H9 (cell line): Measurements from ENCODE around the gene DNAAF1. TPM values are rescaled to one million over a fixed set of nuclear protein-coding genes. Genes with fewer than 3 reads are reported as not detected.

Source experiments
- DNase-seq: peaks from one replicate; pipeline ENCODE4 v3.0.0-alpha.2; 2017
- H2AFZ ChIP-seq: one replicate; pipeline ENCODE4 v1.6.1; 2013; ENCODE audit warnings: mild to moderate bottlenecking, low read length, control low read depth, moderate library complexity
- H2AK5ac ChIP-seq: 2 replicates; pipeline ENCODE4 v1.6.1; 2013; ENCODE audit warnings: low read length, control low read depth, mixed read lengths; ENCODE audit not compliant: insufficient read length
- H2BK120ac ChIP-seq: one replicate; pipeline ENCODE4 v1.6.1; 2013; ENCODE audit warnings: low read depth, mild to moderate bottlenecking, low read length, control low read depth, inconsistent platforms; ENCODE audit not compliant: poor library complexity, severe bottlenecking
- H2BK12ac ChIP-seq: 2 replicates; pipeline ENCODE4 v1.6.1; 2013; ENCODE audit warnings: low read length, control low read depth, mixed read lengths, low read depth; ENCODE audit not compliant: insufficient read length
- H2BK15ac ChIP-seq: 2 replicates; pipeline ENCODE4 v1.6.1; 2013; ENCODE audit warnings: low read depth, low read length, control low read depth
- H2BK20ac ChIP-seq: one replicate; pipeline ENCODE4 v1.6.1; 2013; ENCODE audit warnings: low read depth, mild to moderate bottlenecking, low read length, control low read depth, inconsistent platforms; ENCODE audit not compliant: poor library complexity, severe bottlenecking
- H2BK5ac ChIP-seq: 2 replicates; pipeline ENCODE4 v1.6.1; 2013; ENCODE audit warnings: low read length, control low read depth, mixed read lengths; ENCODE audit not compliant: insufficient read length
- H3K14ac ChIP-seq: 2 replicates; pipeline ENCODE4 v1.6.1; 2013; ENCODE audit warnings: low read length, control low read depth; ENCODE audit not compliant: insufficient read depth
- H3K18ac ChIP-seq: 2 replicates; pipeline ENCODE4 v1.6.1; 2013; ENCODE audit warnings: low read depth, mild to moderate bottlenecking, mixed read lengths, low read length, control low read depth; ENCODE audit not compliant: insufficient read length
- H3K23ac ChIP-seq: 2 replicates; pipeline ENCODE4 v1.6.1; 2013; ENCODE audit warnings: low read length, control low read depth, mixed read lengths, low read depth; ENCODE audit not compliant: insufficient read length
- H3K23me2 ChIP-seq: 2 replicates; pipeline ENCODE4 v1.6.1; 2013; ENCODE audit warnings: low read depth, mild to moderate bottlenecking, mixed read lengths, low read length, control low read depth; ENCODE audit not compliant: insufficient read length, poor library complexity, severe bottlenecking
- H3K27ac ChIP-seq: 2 replicates; pipeline ENCODE4 v1.5.1; 2013; ENCODE audit warnings: low read length, control low read depth, mixed read lengths, low read depth; ENCODE audit not compliant: insufficient read length
- H3K27me3 ChIP-seq: 2 replicates; pipeline ENCODE4 v1.6.1; 2013; ENCODE audit warnings: low read length, control low read depth, inconsistent platforms; ENCODE audit not compliant: insufficient read depth
- H3K4ac ChIP-seq: 2 replicates; pipeline ENCODE4 v1.6.1; 2013; ENCODE audit warnings: low read depth, mild to moderate bottlenecking, control low read depth, inconsistent platforms, low read length, moderate library complexity
- H3K4me1 ChIP-seq: 2 replicates; pipeline ENCODE4 v1.6.1; 2013; ENCODE audit warnings: low read length, control low read depth, inconsistent platforms; ENCODE audit not compliant: insufficient read depth
- H3K4me2 ChIP-seq: 2 replicates; pipeline ENCODE4 v1.6.1; 2013; ENCODE audit warnings: low read length, control low read depth, mixed read lengths; ENCODE audit not compliant: insufficient read length, insufficient read depth
- H3K56ac ChIP-seq: 2 replicates; pipeline ENCODE4 v1.6.1; 2013; ENCODE audit warnings: low read depth, mild to moderate bottlenecking, mixed read lengths, low read length, control low read depth; ENCODE audit not compliant: insufficient read length
- H3K79me1 ChIP-seq: 2 replicates; pipeline ENCODE4 v1.6.1; 2013; ENCODE audit warnings: low read depth, mild to moderate bottlenecking, moderate library complexity, low read length, control low read depth, inconsistent platforms; ENCODE audit not compliant: insufficient read depth, poor library complexity, severe bottlenecking
- H3K79me2 ChIP-seq: 2 replicates; pipeline ENCODE4 v1.6.1; 2013; ENCODE audit warnings: low read length, control low read depth, inconsistent platforms; ENCODE audit not compliant: insufficient read depth
- H3K9ac ChIP-seq: 2 replicates; pipeline ENCODE4 v1.6.1; 2013; ENCODE audit warnings: low read length, control low read depth, mixed read lengths; ENCODE audit not compliant: insufficient read length; ENCODE audit errors: extremely low read depth
- H3K9me3 ChIP-seq: one replicate; pipeline ENCODE4 v1.6.1; 2013; ENCODE audit warnings: low read depth, low read length, inconsistent platforms; ENCODE audit not compliant: control insufficient read depth
- H3T11ph ChIP-seq: one replicate; pipeline ENCODE4 v1.6.1; 2013; ENCODE audit warnings: mild to moderate bottlenecking, low read length, control low read depth, inconsistent platforms
- H4K20me1 ChIP-seq: one replicate; pipeline ENCODE4 v1.6.1; 2013; ENCODE audit not compliant: control insufficient read depth, insufficient read length, insufficient read depth
- H4K5ac ChIP-seq: 2 replicates; pipeline ENCODE4 v1.6.1; 2013; ENCODE audit warnings: low read depth, mild to moderate bottlenecking, mixed read lengths, low read length, control low read depth; ENCODE audit not compliant: insufficient read length
- H4K8ac ChIP-seq: replicated peaks from 2 replicates; pipeline ENCODE4 v1.6.1; 2013; ENCODE audit warnings: low read length, control low read depth, mixed read lengths, low read depth; ENCODE audit not compliant: insufficient read length
- H4K91ac ChIP-seq: 2 replicates; pipeline ENCODE4 v1.6.1; 2013; ENCODE audit warnings: low read depth, mild to moderate bottlenecking, moderate library complexity, mixed read lengths, low read length, control low read depth; ENCODE audit not compliant: insufficient read length
- H3K27ac Mint-ChIP-seq, 3 experiments: 2 replicates in 2 of 3; 3 replicates in 1 of 3; pipeline ENCODE4 v1.8.0; 2020 to 2021; ENCODE audit warnings: mixed read lengths in 3 of 3, mild to moderate bottlenecking in 1 of 3, moderate library complexity in 1 of 3
- H3K27me3 Mint-ChIP-seq: 2 replicates; pipeline ENCODE4 v1.8.0; 2021; ENCODE audit warnings: low read depth, mild to moderate bottlenecking, moderate library complexity, mixed read lengths
- H3K36me3 Mint-ChIP-seq, 3 experiments: 2 replicates in 2 of 3; 3 replicates in 1 of 3; pipeline ENCODE4 v1.8.0; 2020 to 2021; ENCODE audit warnings: low read depth in 3 of 3, mixed read lengths in 3 of 3; ENCODE audit not compliant: insufficient read depth in 1 of 3
- H3K4me1 Mint-ChIP-seq, 2 experiments: 2 replicates each; pipeline ENCODE4 v1.8.0; 2020; ENCODE audit warnings: mixed read lengths in 2 of 2
- H3K4me3 Mint-ChIP-seq, 2 experiments: 2 replicates in 1 of 2; 3 replicates in 1 of 2; pipeline ENCODE4 v1.8.0; 2020 to 2021; ENCODE audit warnings: mild to moderate bottlenecking in 2 of 2, mixed read lengths in 2 of 2, moderate library complexity in 1 of 2
- H3K9me3 Mint-ChIP-seq, 2 experiments: 2 replicates in 1 of 2; 3 replicates in 1 of 2; pipeline ENCODE4 v1.8.0; 2020; ENCODE audit warnings: mild to moderate bottlenecking in 2 of 2, mixed read lengths in 2 of 2, moderate library complexity in 1 of 2
- WGBS: extraction: QIAGEN DNeasy Blood & Tissue Kit; methylation state at CpG from one replicate; pipeline ENCODE4 v1.1.7; 2013; ENCODE audit warnings: missing lambda C conversion rate, low lambda C conversion rate, mixed read lengths; ENCODE audit not compliant: insufficient read length; ENCODE audit errors: extremely low coverage; 5-methylcytosine and 5-hydroxymethylcytosine counted together
- total RNA-seq: library from RNA; stranded (reverse); gene quantifications from 2 replicates; pipeline ENCODE4 v1.2.1, GENCODE V29; 2021
- TF ChIP-seq, protein P1 (sequence below): fragments of 200-600 bp; sonication (generic); conservative IDR thresholded peaks from 3 replicates; pipeline ENCODE4 v1.8.0; 2021; ENCODE audit warnings: antibody characterized with exemption, mild to moderate bottlenecking

DNAAF1 gene
- total RNA-seq, 1 experiment from 2014 or later: not detected

DNA sequence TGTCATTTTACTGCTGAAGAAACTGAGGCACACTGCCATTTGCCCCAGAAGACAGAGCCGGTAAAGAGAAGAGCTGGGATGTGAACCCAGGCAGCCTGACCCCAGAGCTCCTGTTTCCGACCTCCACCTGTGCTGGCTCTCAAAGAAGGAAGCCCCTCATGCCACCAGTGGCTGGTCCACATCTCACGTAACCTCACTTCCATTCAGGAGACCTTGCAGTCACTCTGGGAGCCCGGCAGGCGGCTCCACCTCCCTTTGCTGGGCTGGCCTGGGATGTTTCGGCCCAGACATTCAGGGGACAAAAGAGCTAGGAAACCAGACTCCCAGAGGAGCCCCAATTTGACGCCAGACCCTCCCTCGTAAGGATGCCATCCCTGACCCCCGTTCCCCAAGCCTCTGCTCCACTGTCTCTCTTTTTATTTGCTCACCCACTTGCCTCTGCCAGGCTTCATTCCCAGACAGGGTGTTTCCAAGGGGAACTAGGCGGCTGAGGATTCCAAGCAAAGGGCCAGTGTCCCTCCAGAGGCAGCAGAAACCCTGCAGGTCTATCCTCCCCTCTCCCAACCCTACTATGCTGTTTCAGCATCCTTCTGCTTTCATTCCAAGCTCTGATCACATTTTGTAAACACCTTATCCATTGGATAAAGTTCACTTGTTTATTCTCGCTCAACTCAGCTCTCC lies 38.9 kb downstream of the DNAAF1 start:
- WGBS: no CpG with 5 or more reads among the region's 11 CpGs
- Histone ChIP-seq H3K56ac (no peak overlapping the region), H3T11ph (no peak overlapping the region), H3K79me1 (peaks cover 6% of the 10 kb centered on the region), H2BK12ac (no peak overlapping the region), H3K9ac (no peak overlapping the region), H2BK15ac (no peak overlapping the region), H2BK20ac (no peak overlapping the region), H2BK120ac (no peak overlapping the region), H3K4ac (no peak overlapping the region), H3K23ac (no peak overlapping the region), H2BK5ac (no peak overlapping the region), H2AK5ac (no peak overlapping the region), H3K14ac (no peak overlapping the region), H3K4me2 (no peak overlapping the region), H3K27ac (no peak overlapping the region), H3K18ac (no peak overlapping the region), H3K4me1 (no peaks in the 10 kb centered on the region), H3K23me2 (peaks cover 6% of the 10 kb centered on the region), H3K9me3 (no peaks in the 10 kb centered on the region), H4K91ac (no peak overlapping the region), H4K20me1 (no peaks in the 10 kb centered on the region), H4K5ac (no peak overlapping the region), H4K8ac (no peak overlapping the region), H3K79me2 (peaks cover 9% of the 10 kb centered on the region; the same call in 1 of the 2 replicates), H3K27me3 (no peaks in the 10 kb centered on the region), H2AFZ (no peak overlapping the region)
- peaks cover 8 to 13% of the 10 kb centered on the region in 2 experiments for H3K4me1 Mint-ChIP-seq
- no peak for DNase-seq
- H3K4me3 Mint-ChIP-seq: no peak overlapping the region; a peak in 1 of 5 replicates
- H3K27ac Mint-ChIP-seq: no peak overlapping the region
- TF ChIP-seq, protein P1, sequence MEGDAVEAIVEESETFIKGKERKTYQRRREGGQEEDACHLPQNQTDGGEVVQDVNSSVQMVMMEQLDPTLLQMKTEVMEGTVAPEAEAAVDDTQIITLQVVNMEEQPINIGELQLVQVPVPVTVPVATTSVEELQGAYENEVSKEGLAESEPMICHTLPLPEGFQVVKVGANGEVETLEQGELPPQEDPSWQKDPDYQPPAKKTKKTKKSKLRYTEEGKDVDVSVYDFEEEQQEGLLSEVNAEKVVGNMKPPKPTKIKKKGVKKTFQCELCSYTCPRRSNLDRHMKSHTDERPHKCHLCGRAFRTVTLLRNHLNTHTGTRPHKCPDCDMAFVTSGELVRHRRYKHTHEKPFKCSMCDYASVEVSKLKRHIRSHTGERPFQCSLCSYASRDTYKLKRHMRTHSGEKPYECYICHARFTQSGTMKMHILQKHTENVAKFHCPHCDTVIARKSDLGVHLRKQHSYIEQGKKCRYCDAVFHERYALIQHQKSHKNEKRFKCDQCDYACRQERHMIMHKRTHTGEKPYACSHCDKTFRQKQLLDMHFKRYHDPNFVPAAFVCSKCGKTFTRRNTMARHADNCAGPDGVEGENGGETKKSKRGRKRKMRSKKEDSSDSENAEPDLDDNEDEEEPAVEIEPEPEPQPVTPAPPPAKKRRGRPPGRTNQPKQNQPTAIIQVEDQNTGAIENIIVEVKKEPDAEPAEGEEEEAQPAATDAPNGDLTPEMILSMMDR: no peak; the same call in 1 of the 3 replicates
- H3K36me3 Mint-ChIP-seq: peaks cover 14 to 49% (median 46%) of the 10 kb centered on the region in 3 experiments; a peak in 6 of 7 replicates
- H3K9me3 Mint-ChIP-seq: no peaks in the 10 kb centered on the region
- peaks cover 2% of the 10 kb centered on the region; the same call in 1 of the 2 replicates for H3K27me3 Mint-ChIP-seq
